ENCODE results near the gene ADAMTSL1.

DNA sequence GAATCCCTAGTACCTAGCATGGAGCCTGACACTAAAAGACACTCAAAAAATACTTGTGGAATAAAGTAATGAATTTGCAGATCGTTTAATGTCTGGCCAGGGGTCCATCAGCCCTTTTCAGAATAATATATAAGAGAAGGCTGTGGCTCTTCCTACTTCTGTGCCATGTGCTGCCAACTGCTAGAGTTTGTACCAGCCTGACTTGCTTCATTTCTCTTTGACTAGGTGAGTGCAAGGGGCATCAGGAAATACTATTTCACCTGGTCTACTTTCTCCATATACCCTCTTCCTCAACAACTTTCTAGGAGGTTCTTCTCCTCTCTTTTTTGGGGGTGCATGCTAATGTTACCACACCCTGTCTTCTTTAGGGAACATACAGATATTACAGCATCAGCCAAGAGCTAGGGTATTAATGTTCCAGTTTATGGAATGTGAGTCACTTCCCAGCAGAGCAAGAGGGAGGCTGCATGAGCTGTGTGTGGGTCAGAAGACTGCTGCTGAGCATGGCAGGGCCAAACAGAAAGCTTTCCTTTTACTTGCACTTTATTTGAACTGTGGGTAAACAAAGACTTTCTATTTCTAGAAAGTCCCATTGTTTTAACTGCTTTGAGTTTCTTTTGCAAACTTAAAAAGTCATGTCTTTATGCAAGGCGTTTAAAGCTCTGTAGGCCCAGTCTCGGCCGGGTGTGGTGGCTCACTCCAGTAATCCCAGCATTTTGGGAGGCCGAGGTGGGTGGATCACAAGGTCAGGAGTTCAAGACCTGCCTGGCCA, 158.9 kb downstream of the ADAMTSL1 start:
- TF ChIP-seq EP300 (IDR thresholded peaks at IDR 0.05), result no peak
- no peak for TF ChIP-seq RFX5 (IDR thresholded peaks at IDR 0.05)
- TF ChIP-seq HOXA7 (CRISPR knock-in tag; IDR thresholded peaks at IDR 0.05), result no peak
- no peak for TF ChIP-seq SMC3 (IDR thresholded peaks at IDR 0.05)
- TF ChIP-seq, protein P1, sequence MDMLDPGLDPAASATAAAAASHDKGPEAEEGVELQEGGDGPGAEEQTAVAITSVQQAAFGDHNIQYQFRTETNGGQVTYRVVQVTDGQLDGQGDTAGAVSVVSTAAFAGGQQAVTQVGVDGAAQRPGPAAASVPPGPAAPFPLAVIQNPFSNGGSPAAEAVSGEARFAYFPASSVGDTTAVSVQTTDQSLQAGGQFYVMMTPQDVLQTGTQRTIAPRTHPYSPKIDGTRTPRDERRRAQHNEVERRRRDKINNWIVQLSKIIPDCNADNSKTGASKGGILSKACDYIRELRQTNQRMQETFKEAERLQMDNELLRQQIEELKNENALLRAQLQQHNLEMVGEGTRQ (IDR thresholded peaks at IDR 0.05), result no peak
